Stimulated activated CD4-positive, alpha-beta T cell treated with anti-CD3 and anti-CD28 coated beads, Interleukin-1b, Interleukin-23, amount 100 ng/mL, for 24 hours (primary cell): Measurements from ENCODE around the gene RAB3C.
A peak's percentile ranks its signal among the peaks of the same experiment; 100 is the strongest.

ENCODE experiments used
- DNase-seq, 4 experiments: peaks; one replicate each; pipeline ENCODE4 v3.0.0-alpha.2; 2020; ENCODE audit warnings: low read depth in 4 of 4, low spot score in 1 of 4

The RAB3C gene

GRCh38 chr5:58770136-58770535, 187.3 kb downstream of the RAB3C start:
- DNase-seq: no peak

- no peak for DNase-seq
Observed at GRCh38 chr5:58771796-58772195, 188.9 kb downstream of the RAB3C start.

GRCh38 chr5:58773744-58774441, 191.0 kb downstream of the RAB3C start:
- no peak for DNase-seq

GRCh38 chr5:58774937-58775336, 192.1 kb downstream of the RAB3C start:
- no peak for DNase-seq

GRCh38 chr5:58775701-58776262, 192.9 kb downstream of the RAB3C start:
- DNase-seq: no peak

GRCh38 chr5:58776559-58776958, 193.7 kb downstream of the RAB3C start:
- no peak for DNase-seq

GRCh38 chr5:58778888-58779287, 196.0 kb downstream of the RAB3C start:
- DNase-seq: no peak

GRCh38 chr5:58786035-58786434, 203.2 kb downstream of the RAB3C start:
- no peak for DNase-seq

- DNase-seq: no peak
Observed at GRCh38 chr5:58786711-58787303, 203.9 kb downstream of the RAB3C start.

- DNase-seq: no peak
Observed at GRCh38 chr5:58787987-58788386, 205.1 kb downstream of the RAB3C start.

- DNase-seq: no peak
Observed at GRCh38 chr5:58793888-58794657, 211.2 kb downstream of the RAB3C start.

- peak in 2 of 4 experiments; percentile 14 to 51 for DNase-seq
Observed at GRCh38 chr5:58794875-58795274, 212.0 kb downstream of the RAB3C start.

GRCh38 chr5:58795327-58795726, 212.5 kb downstream of the RAB3C start:
- DNase-seq: no peak

GRCh38 chr5:58797021-58797420, 214.1 kb downstream of the RAB3C start:
- no peak for DNase-seq

GRCh38 chr5:58800356-58800755, 217.5 kb downstream of the RAB3C start:
- no peak for DNase-seq

GRCh38 chr5:58800861-58801540, 218.1 kb downstream of the RAB3C start:
- no peak for DNase-seq

GRCh38 chr5:58803056-58803455, 220.2 kb downstream of the RAB3C start:
- DNase-seq: no peak

- DNase-seq: no peak
Observed at GRCh38 chr5:58804291-58804690, 221.4 kb downstream of the RAB3C start.

- DNase-seq: no peak
Observed at GRCh38 chr5:58810086-58810485, 227.2 kb downstream of the RAB3C start.

GRCh38 chr5:58813855-58814254, 231.0 kb downstream of the RAB3C start:
- no peak for DNase-seq

- DNase-seq: no peak
Observed at GRCh38 chr5:58816181-58816731, 233.4 kb downstream of the RAB3C start.
